ENCODE data around the gene HDAC9.

GRCh38 chr7:18858232-18858631 lies 362.7 kb downstream of the HDAC9 start:
- TF ChIP-seq CTCF (IDR thresholded peaks at IDR 0.05; ENCODE audit: poor library complexity) = no peak
- TF ChIP-seq EZH2 (IDR thresholded peaks at IDR 0.05; ENCODE audit: borderline replicate concordance) = no peak
- no peak for TF ChIP-seq EZH2phosphoT487 (IDR thresholded peaks at IDR 0.05; ENCODE audit: low read depth, severe bottlenecking, unreplicated experiment)

Measured in hepatocyte (in vitro differentiated cells).